ENCODE data around the gene SPEF2. TPM values are rescaled to one million over a fixed set of nuclear protein-coding genes. Genes with fewer than 3 reads are reported as not detected.
A peak's percentile ranks its signal among the peaks of the same experiment; 100 is the strongest.

The SPEF2 gene
- total and polyA plus RNA-seq, 8 donors = 4.1 to 11.8 (median 6.2) TPM

DNA sequence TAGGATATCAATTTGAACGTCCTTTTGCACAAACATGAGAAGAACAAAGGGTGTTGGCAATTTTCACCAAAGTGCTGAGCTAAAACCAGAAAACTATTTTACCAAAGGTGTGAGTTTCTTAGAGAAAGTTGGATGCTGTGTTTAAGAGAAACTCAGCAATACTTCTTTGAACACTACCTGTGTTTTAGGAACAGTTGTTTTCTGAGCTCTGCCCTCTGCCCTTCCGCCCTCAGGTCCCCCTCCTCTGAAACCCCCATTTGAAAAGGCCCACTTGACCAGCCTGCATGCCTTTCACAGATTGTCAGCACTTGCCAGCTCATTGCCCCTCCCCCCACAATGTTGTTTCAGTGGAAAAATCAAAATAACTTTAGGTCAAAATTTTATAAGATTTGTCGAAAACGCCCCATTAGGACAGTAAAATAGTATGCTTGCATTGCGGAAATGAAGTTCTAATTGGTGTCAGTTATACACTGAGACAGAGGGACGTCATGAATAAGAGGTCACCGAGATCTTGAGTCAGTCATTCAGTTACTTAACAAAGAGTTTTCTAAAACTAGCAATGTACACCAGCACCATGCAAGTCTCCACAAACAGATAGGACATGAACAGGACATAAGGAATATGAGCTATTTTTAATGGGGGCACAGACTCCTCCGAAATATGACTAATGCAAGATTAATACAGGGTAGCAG, 177.2 kb downstream of the SPEF2 start:
- WGBS, 2 donors = 71 to 79% methylated on average over 8 of the region's 8 CpGs
- no peaks in the 10 kb centered on the region for H3K4me1 ChIP-seq
- no peak for FAIRE-seq

GRCh38 chr5:35799181-35799580, 181.5 kb downstream of the SPEF2 start:
- intact Hi-C loops (cut with DNase I) = no loop called here
- ATAC-seq (no peak), FAIRE-seq (no peak)

More for the DNA sequence above, 177.2 kb downstream of the SPEF2 start:
- Histone ChIP-seq H3K9me3 (no peaks in the 10 kb centered on the region), H3K27me3 (no peaks in the 10 kb centered on the region), H3K4me3 (no peak overlapping the region), H3K27ac (no peak overlapping the region), H3K36me3 (no peaks in the 10 kb centered on the region)
- intact Hi-C loops (cut with DNase I) = no loop called here
- DNase-seq (no peak), ATAC-seq (no peak)
- TF ChIP-seq CTCF (IDR thresholded peaks at IDR 0.05) = no peak

DNA sequence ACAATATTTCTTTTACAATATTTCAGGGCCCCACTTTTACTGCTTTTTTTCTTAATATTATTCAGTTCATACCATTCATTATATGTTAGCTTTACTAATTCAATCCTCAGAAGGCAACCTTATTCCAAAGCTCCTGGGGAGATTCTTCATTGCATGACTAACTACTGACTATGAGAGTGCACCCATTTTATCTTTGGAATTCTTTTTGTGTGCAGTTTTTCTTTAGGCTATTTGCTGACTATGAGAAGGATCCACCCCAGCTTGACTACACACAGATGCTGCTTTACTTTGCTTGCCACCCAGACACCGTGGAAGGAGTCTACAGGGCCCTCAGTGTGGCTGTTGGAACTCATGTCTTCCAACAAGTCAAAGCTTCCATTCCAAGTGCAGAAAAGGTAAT, 182.1 kb downstream of the SPEF2 start:
- H3K4me3 ChIP-seq = no peak overlapping the region
- H3K36me3 ChIP-seq = no peaks in the 10 kb centered on the region
- FAIRE-seq (no peak), ATAC-seq (no peak), DNase-seq (no peak)
- no peaks in the 10 kb centered on the region for H3K9me3 ChIP-seq
- H3K4me1 ChIP-seq = no peaks in the 10 kb centered on the region
- H3K27me3 ChIP-seq = no peaks in the 10 kb centered on the region
- no peak for TF ChIP-seq CTCF (IDR thresholded peaks at IDR 0.05)
- no peak overlapping the region for H3K27ac ChIP-seq
- intact Hi-C loops (cut with DNase I) = no loop called here
- 88 to 94% methylated on average over 1 of the region's 1 CpG for WGBS, 2 donors

More at GRCh38 chr5:35799181-35799580, 181.5 kb downstream of the SPEF2 start:
- H3K27ac ChIP-seq = no peak overlapping the region
- no peaks in the 10 kb centered on the region for H3K4me1 ChIP-seq
- H3K36me3 ChIP-seq = no peaks in the 10 kb centered on the region
- DNase-seq = no peak
- no peaks in the 10 kb centered on the region for H3K9me3 ChIP-seq
- no peaks in the 10 kb centered on the region for H3K27me3 ChIP-seq
- no peak for TF ChIP-seq CTCF (IDR thresholded peaks at IDR 0.05)
- no peak overlapping the region for H3K4me3 ChIP-seq

DNA sequence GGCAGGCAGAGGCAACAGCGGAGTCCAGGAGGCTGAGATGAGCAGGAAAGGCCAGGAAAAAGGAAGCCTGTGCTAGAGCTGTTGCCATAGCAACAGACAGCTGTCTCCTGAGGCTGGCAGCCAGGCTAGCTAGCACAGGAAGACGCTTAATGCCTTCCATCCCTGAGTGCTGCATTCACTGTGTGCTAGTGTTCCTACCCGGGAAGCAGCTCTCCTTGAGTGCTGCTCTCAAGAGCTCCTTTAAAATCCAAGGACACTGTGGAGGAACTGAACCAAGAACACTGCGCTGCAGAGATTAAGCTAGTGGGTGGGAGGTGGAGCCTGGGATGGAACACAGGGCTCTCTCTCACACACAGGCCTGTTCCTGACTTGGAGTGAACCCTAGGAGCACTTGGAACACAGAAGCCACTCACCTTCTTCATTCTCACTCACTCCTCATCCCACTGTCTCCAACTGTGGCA, 185.6 kb downstream of the SPEF2 start:
- H3K9me3 ChIP-seq = no peaks in the 10 kb centered on the region
- intact Hi-C loops (cut with DNase I) = no loop called here
- H3K4me1 ChIP-seq = no peaks in the 10 kb centered on the region
- no peaks in the 10 kb centered on the region for H3K27me3 ChIP-seq
- no peak overlapping the region for H3K27ac ChIP-seq
- no peak for DNase-seq
- ATAC-seq = peak in 3 of 4 donors; percentile 54 to 86 (median 72)
- H3K4me3 ChIP-seq = no peak overlapping the region
- no peaks in the 10 kb centered on the region for H3K36me3 ChIP-seq
- FAIRE-seq = no peak
- WGBS, 2 donors = 47 to 51% methylated on average over 4 of the region's 4 CpGs
- no peak for TF ChIP-seq CTCF (IDR thresholded peaks at IDR 0.05)

DNA sequence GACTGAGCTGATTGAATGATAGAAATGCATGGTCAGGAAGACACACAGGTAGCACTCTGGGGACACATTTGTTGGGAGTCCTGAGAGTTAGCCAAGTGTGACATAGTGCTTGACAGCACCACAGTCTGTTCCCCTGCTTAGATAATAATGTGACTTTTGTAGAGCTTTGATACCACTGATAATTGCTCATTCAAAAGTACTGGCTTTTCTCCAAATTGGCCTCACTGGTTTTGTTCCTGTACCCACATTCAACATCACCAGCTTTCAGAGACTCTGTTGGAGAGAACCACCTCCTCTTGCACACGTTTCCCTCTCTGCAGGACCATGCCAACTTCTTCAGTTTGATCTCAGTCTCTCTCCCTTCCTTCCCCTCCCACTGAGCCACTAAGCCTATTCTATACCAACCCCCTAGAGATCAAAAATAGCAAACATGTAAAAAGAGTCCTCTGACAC, 186.6 kb downstream of the SPEF2 start:
- no peak overlapping the region for H3K4me3 ChIP-seq
- FAIRE-seq = no peak
- H3K27ac ChIP-seq = no peak overlapping the region
- no peak for TF ChIP-seq CTCF (IDR thresholded peaks at IDR 0.05)
- no peak for DNase-seq
- H3K9me3 ChIP-seq = no peaks in the 10 kb centered on the region
- no peaks in the 10 kb centered on the region for H3K36me3 ChIP-seq
- WGBS, 2 donors = 15 to 27% methylated on average over 1 of the region's 1 CpG
- no peaks in the 10 kb centered on the region for H3K4me1 ChIP-seq
- ATAC-seq = peak in 2 of 4 donors; percentile 46 to 54
- intact Hi-C loops (cut with DNase I) = no loop called here
- H3K27me3 ChIP-seq = no peaks in the 10 kb centered on the region

Data from pancreas (tissue), 10 donors.